ENCODE measurements around the gene ARSG.

Gene ARSG

GRCh38 chr17:68460715-68461114 is 169.4 kb downstream of the ARSG start:
- TF ChIP-seq POLR2A (IDR thresholded peaks at IDR 0.05; ENCODE audit: low read length), result no peak
- TF ChIP-seq GATA1 (IDR thresholded peaks at IDR 0.05; ENCODE audit: low read depth, low read length), result no peak
- DNase-seq, result peak; percentile 24 to 72

GRCh38 chr17:68461122-68461539 is 169.8 kb downstream of the ARSG start:
- DNase-seq, result peak; percentile 48 to 77
- no peak for TF ChIP-seq POLR2A (IDR thresholded peaks at IDR 0.05; ENCODE audit: low read length)

DNA sequence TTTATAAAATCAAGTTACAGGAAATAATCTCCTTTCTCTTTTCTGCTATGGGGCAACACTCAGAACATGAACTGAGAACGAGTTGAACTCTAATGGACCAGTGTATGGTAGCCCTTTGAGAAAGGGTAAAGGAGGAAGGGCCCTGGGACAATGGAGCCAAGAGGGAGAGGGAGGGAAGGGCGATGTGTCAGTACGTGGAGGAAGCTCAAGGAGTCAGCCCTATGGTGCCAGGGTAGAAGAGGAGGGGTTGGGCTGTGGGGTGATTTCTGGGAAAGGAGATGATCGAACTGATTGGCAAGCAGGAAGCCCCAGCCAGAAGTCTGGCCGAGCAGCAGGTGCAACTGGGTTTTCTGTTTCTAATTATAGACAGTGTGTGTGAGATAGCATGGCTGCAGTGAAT is 170.3 kb downstream of the ARSG start:
- DNase-seq, result peak; percentile 28 to 62
- TF ChIP-seq POLR2A (IDR thresholded peaks at IDR 0.05; ENCODE audit: low read length) (no peak), GATA1 (IDR thresholded peaks at IDR 0.05; ENCODE audit: low read depth, low read length) (no peak)

GRCh38 chr17:68462381-68463210 is 171.3 kb downstream of the ARSG start:
- DNase-seq, result peak; percentile 89 to 94
- TF ChIP-seq POLR2A (IDR thresholded peaks at IDR 0.05; ENCODE audit: low read length) (no peak), GATA1 (IDR thresholded peaks at IDR 0.05; ENCODE audit: low read depth, low read length) (no peak)

GRCh38 chr17:68463211-68464019 is 172.1 kb downstream of the ARSG start:
- TF ChIP-seq POLR2A (IDR thresholded peaks at IDR 0.05; ENCODE audit: low read length) (no peak), GATA1 (IDR thresholded peaks at IDR 0.05; ENCODE audit: low read depth, low read length) (no peak)
- DNase-seq, result no peak

DNA sequence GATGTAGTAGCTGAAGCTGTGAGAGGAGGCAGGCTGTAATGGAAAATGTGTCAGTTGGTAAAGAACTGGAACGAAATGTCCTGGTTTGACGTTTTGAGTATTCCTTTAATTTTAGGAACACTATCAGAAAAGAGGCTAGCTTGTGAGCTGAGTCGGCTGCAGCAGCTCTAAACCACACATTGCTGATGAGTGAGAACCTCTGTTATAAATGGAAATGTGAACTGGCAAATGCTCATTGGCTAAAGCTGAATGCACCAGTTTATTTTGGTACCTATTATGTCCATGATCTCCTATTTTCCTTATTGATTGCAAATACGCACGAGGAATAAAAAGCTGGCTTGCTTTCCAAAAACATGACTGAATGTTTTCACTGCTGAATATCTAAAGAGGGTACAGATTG is 177.0 kb downstream of the ARSG start:
- TF ChIP-seq POLR2A (IDR thresholded peaks at IDR 0.05; ENCODE audit: low read length) (no peak), GATA1 (IDR thresholded peaks at IDR 0.05; ENCODE audit: low read depth, low read length) (no peak)
- DNase-seq, result no peak

- no peak for DNase-seq
- TF ChIP-seq POLR2A (IDR thresholded peaks at IDR 0.05; ENCODE audit: low read length), result no peak
- no peak for TF ChIP-seq GATA1 (IDR thresholded peaks at IDR 0.05; ENCODE audit: low read depth, low read length)
These were observed 177.5 kb downstream of the ARSG start for GRCh38 chr17:68468788-68469187.
